Neural progenitor cell (in vitro differentiated cells): ENCODE measurements around the gene SERPINE2.

Source experiments
- CTCF ChIP-seq: fragments of 200-600 bp; sonication (generic); IDR thresholded peaks from 2 replicates; pipeline ENCODE4 v1.5.1; 2017; ENCODE audit warnings: antibody characterized with exemption, mild to moderate bottlenecking
- EZH2phosphoT487 ChIP-seq: fragments of 200-600 bp; sonication (generic); IDR thresholded peaks from 2 replicates; pipeline ENCODE4 v1.6.1; 2017; ENCODE audit warnings: antibody characterized with exemption

DNA sequence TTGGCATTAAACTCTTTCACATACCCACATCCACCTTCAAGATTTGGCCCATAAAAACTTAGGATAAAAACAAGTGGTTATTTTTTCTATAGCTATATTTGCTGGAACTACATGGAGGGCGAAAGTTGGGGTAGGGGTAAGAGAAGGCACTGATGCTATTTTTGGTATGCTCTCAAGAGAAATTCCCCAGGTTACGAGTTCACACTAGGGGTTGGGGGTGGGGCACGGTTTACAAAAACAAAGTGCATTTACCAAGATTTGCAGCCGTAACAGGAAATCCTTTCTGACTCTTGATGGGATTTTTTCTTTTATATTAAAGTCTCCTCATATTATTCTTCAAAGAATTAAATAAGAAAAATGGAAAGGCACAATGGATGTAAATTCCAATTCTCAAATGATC lies 6.8 kb downstream of the SERPINE2 start:
- no peak for TF ChIP-seq CTCF
- TF ChIP-seq EZH2phosphoT487 = no peak
